ENCODE measurements around the gene ZNF684.
"Not testable (repeated sequence)": the region's sequence is repeated elsewhere in the genome, so short reads cannot be mapped to it uniquely, and the experiment has no call there.

The ZNF684 gene

DNA sequence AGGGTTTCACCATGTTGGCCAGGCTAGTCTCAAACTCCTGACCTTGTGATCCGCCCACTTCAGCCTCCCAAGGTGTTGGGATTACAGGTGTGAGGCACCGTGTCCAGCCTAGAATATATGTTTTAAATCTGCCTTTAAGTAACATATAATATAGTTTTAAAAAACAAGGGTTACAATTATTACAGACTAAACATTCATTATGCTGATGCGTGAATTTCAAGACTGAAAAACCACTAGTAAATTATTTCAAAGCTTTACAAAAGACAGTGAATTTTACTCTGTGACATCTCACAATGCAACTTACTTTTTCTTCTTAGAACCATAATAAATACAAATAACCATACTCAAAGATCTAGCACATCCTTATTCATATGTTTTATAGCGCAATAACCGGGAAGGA lies 24.7 kb downstream of the ZNF684 start:
- TF ChIP-seq, protein P1, sequence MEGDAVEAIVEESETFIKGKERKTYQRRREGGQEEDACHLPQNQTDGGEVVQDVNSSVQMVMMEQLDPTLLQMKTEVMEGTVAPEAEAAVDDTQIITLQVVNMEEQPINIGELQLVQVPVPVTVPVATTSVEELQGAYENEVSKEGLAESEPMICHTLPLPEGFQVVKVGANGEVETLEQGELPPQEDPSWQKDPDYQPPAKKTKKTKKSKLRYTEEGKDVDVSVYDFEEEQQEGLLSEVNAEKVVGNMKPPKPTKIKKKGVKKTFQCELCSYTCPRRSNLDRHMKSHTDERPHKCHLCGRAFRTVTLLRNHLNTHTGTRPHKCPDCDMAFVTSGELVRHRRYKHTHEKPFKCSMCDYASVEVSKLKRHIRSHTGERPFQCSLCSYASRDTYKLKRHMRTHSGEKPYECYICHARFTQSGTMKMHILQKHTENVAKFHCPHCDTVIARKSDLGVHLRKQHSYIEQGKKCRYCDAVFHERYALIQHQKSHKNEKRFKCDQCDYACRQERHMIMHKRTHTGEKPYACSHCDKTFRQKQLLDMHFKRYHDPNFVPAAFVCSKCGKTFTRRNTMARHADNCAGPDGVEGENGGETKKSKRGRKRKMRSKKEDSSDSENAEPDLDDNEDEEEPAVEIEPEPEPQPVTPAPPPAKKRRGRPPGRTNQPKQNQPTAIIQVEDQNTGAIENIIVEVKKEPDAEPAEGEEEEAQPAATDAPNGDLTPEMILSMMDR (IDR thresholded peaks at IDR 0.05; ENCODE audit: extremely low read depth, missing control alignments) = no peak
- no peak for DNase-seq (ENCODE audit: low spot score)

DNA sequence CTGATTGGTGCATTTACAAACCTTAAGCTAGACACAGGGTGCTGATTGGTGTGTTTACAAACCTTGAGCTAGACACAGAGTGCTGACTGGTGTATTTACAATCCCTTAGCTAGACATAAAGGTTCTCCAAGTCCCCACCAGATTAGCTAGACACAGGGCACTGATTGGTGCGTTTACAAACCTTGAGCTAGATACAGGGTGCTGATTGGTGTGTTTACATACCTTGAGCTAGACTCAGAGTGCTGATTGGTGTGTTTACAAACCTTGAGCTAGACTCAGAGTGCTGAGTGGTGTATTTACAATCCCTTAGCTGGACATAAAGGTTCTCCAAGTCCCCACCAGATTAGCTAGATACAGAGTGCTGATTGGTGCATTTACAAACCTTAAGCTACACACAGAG lies 26.8 kb downstream of the ZNF684 start:
- DNase-seq (ENCODE audit: low spot score) = not testable (repeated sequence)

DNA sequence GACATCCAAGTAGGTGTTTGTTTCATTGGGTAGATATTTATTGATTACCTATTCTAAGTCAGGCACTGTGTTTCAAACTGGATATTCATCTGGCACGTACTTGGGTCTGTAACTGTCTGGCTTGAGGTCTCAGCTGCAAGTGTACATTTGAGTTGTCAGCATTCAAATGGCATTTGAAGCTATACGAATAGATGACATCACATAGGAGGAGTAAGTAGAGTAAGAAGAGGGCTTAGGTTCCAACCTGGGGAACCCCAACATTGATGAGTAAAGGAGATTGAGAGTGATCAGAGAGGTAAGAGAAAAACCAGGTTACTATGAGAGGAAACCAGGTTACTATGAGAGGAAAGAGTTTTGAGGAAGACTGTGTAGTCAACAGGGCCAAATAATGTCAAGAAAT lies 30.7 kb downstream of the ZNF684 start:
- DNase-seq (ENCODE audit: low spot score) = no peak
- TF ChIP-seq, protein P1 (IDR thresholded peaks at IDR 0.05; ENCODE audit: extremely low read depth, missing control alignments) = no peak

DNA sequence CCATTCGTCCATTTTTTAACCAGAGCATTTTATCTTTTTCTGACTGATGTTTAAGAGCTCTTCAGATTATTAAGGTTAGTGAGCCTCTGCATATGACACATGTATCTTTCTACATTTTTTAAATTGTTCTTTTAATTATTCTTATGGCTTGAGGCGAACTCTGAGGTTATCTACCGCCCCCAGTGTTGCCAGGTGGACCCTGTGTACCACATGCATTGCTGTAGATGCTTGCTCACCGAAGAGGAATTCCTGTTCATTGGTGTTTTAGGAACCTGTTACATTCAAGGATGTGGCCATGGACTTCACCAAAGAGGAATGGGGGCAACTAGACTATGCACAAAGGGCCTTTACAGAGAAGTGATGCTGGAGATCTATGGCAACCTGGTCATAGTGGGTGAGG lies 31.8 kb downstream of the ZNF684 start:
- TF ChIP-seq, protein P1 (IDR thresholded peaks at IDR 0.05; ENCODE audit: extremely low read depth, missing control alignments) = no peak
- no peak for DNase-seq (ENCODE audit: low spot score)

DNA sequence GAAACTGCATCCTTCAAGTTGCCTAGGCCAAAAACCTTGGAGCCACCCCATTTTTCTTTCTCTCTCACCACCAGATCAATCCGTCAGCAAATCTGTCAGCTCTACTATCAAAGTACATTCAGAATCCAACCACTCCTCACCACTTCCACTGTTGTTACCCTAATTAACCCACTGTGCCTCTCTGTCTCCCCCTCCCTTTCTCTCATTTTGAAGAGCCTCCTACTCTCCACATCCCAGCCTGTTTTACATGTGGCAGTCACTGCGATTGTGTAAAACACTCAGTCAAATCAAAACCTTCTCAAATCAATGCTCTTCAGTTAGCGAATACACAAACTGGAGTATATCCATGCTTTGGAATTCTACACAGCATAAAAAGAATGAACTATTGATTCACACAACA lies 33.1 kb downstream of the ZNF684 start:
- DNase-seq (ENCODE audit: low spot score) = no peak
- TF ChIP-seq, protein P1 (IDR thresholded peaks at IDR 0.05; ENCODE audit: extremely low read depth, missing control alignments) = no peak

DNA sequence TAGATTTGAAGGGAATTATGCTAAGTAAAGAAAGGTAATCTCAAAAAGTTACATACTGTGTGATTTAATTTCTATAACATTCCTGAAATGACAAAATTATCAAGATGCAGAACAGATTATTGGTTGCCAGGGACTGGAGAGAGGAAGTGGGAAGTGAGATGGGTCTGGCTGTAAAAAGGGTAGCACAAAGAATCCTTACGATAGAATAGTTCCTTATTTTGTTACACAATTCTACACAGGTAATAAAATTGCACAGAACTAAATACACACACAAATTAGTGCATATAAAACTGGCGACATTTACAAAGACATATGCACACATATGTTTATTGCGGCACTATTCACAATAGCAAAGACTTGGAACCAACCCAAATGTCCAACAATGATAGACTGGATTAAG lies 33.5 kb downstream of the ZNF684 start:
- TF ChIP-seq, protein P1 (IDR thresholded peaks at IDR 0.05; ENCODE audit: extremely low read depth, missing control alignments) = no peak

DNA sequence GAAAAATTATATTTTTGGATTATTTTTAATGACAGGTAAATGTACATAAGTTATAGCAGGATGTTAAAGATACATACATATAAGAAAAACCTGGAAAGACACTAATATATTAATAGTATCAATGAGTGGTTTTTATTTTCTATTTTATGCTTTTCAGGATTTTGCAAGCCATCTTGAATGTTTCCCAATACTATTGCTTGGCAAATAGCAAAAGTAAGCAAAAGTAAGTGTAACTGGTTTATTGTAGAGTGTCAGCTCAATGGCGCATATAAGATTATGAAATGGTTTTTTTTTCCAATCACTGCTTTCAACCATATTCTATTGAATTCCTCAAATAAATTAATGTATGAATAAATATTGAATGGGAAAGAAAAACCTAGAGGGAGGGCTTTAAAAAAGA lies 36.4 kb downstream of the ZNF684 start:
- no peak for DNase-seq (ENCODE audit: low spot score)
- TF ChIP-seq, protein P1 (IDR thresholded peaks at IDR 0.05; ENCODE audit: extremely low read depth, missing control alignments) = no peak

More for the DNA sequence above, 33.5 kb downstream of the ZNF684 start:
- no peak for DNase-seq (ENCODE audit: low spot score)

DNA sequence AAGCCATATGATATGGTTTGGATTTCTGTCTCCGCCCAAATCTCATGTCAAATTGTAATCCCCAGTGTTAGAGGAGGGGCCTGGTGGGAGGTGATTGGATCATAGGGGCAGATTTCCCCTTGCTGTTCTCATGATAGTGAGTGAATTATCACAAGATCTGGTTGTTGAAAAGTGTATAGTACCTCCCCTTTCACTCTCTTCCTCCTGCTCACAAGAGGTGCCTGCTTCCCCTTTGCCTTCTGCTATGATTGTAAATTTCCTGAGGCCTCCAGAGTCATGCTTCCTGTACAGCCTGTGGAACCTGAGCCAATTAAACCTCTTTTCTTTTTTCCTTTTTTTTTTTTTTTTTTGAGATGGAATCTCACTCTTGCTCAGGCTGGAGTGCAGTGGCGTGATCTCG lies 43.4 kb downstream of the ZNF684 start:
- not testable (repeated sequence) for DNase-seq (ENCODE audit: low spot score)

DNA sequence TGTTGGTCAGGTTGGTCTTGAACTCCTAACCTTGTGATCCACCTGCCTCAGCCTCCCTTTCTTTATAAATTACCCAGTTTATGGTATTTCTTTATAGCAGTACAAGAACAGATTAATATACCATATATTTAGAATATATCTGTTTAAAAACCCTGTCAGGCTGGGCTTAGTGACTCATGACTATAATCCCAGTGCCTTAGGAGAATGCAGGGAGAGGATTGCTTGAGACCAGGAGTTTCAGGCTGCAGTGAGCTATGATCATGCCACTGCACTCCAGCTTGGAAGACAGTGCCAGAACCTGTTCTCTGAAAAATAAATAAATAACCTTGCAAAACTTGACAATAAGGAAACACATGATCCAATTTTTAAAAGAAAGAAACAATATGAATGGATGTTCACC lies 43.9 kb downstream of the ZNF684 start:
- TF ChIP-seq, protein P1 (IDR thresholded peaks at IDR 0.05; ENCODE audit: extremely low read depth, missing control alignments) = no peak
- DNase-seq (ENCODE audit: low spot score) = no peak
